Natural killer cell (primary cell): Measurements from ENCODE around the gene METTL1. TPM values are rescaled to one million over a fixed set of nuclear protein-coding genes. Genes with fewer than 3 reads are reported as not detected.

Experiments used
- ATAC-seq, 3 donors: fragments of 150-1000 bp in 2 of 3; fragments of 200-7000 bp in 1 of 3; cut with Tn5 transposase; 1 replicate in 1 of 3; 2 replicates in 2 of 3; pipeline ENCODE4 v1.10.0; 2021; ENCODE audit warnings: mild to moderate bottlenecking in 2 of 3, moderate library complexity in 2 of 3
- DNase-seq, 2 donors: peaks; one replicate each; pipeline versions ENCODE4 v3.0.0 to v3.0.0-alpha.2; 2013 to 2021; ENCODE audit warnings: mixed read lengths in 1 of 2
- H3K27ac ChIP-seq: one replicate; pipeline ENCODE4 v1.5.1; 2013; ENCODE audit warnings: mild to moderate bottlenecking, low read length
- H3K27me3 ChIP-seq: one replicate; pipeline ENCODE4 v1.6.1; 2013; ENCODE audit warnings: low read length; ENCODE audit not compliant: control insufficient read depth, insufficient read depth
- H3K36me3 ChIP-seq: one replicate; pipeline ENCODE4 v1.6.1; 2013; ENCODE audit warnings: low read length; ENCODE audit not compliant: control insufficient read depth, insufficient read depth
- H3K4me1 ChIP-seq: one replicate; pipeline ENCODE4 v1.6.1; 2013; ENCODE audit warnings: low read length; ENCODE audit not compliant: control insufficient read depth, insufficient read depth
- H3K4me3 ChIP-seq: one replicate; pipeline ENCODE4 v1.5.1; 2013; ENCODE audit warnings: low read length
- H3K9me3 ChIP-seq: one replicate; pipeline ENCODE4 v1.6.1; 2013; ENCODE audit warnings: low read length; ENCODE audit not compliant: control insufficient read depth, insufficient read depth
- H3K27ac Mint-ChIP-seq, 2 donors: one replicate each; pipeline ENCODE4 v1.8.0; 2022; ENCODE audit warnings: mild to moderate bottlenecking in 2 of 2, mixed read lengths in 2 of 2, moderate library complexity in 1 of 2
- H3K27me3 Mint-ChIP-seq, 2 donors: one replicate each; pipeline ENCODE4 v1.8.0; 2022; ENCODE audit warnings: low read depth in 2 of 2, mixed read lengths in 2 of 2
- H3K36me3 Mint-ChIP-seq: one replicate; pipeline ENCODE4 v1.8.0; 2022; ENCODE audit warnings: mixed read lengths
- H3K4me1 Mint-ChIP-seq, 2 donors: one replicate each; pipeline ENCODE4 v1.8.0; 2022; ENCODE audit warnings: mixed read lengths in 2 of 2
- H3K4me3 Mint-ChIP-seq: one replicate; pipeline ENCODE4 v1.8.0; 2022; ENCODE audit warnings: mild to moderate bottlenecking, moderate library complexity, mixed read lengths
- H3K9me3 Mint-ChIP-seq, 2 donors: one replicate each; pipeline ENCODE4 v1.8.0; 2022; ENCODE audit warnings: mixed read lengths in 2 of 2
- CTCF ChIP-seq: fragments of 200-600 bp; IDR thresholded peaks from one replicate; pipeline ENCODE4 v1.8.0; 2022; ENCODE audit warnings: antibody characterized with exemption
- WGBS: methylation state at CpG from one replicate; pipeline ENCODE4 v1.1.7; 2013; ENCODE audit warnings: missing lambda C conversion rate; ENCODE audit not compliant: insufficient coverage; 5-methylcytosine and 5-hydroxymethylcytosine counted together
- intact Hi-C: fragments of 100-400 bp; cut with micrococcal nuclease; formaldehyde crosslinking; loops from one replicate; pipeline ENCODE4 v1.14.2; 2022
- total RNA-seq, 4 donors: library from RNA; stranded (reverse); fragments of 120-200 nt in 1 of 4; gene quantifications; one replicate each; pipeline versions ENCODE4 v1.2.3 to v1.2.4, GENCODE V29; 2013 to 2022

Gene METTL1
- total RNA-seq, 3 donors from 2014 or later (not counting 1 experiment from before 2014, with no cell fraction given): 8.0 to 12.5 (median 8.8) TPM

DNA sequence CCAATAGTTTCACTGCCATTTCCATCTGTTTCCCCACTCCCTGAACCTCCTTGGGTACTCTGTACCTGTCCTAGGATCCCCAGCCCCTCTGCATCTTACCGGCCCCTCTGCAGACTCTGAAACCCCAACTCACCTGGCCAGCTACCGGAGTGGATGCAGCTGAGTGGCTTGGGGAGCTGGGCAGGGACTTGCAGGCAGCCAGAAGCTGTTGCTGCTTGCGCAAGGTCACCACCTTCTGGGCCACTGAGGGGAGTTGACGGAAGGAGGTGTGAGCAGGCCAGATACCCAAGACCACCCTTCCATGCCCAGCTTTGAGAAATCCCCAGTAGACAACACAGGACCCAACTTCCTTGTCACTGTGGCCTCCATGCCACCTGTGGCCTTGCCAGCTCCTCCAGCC lies 39.6 kb downstream of the METTL1 start:
- no peak for TF ChIP-seq CTCF
- Histone ChIP-seq H3K27ac (no peak overlapping the region), H3K27me3 (no peaks in the 10 kb centered on the region), H3K9me3 (no peaks in the 10 kb centered on the region), H3K36me3 (peaks cover 86% of the 10 kb centered on the region), H3K4me3 (no peak overlapping the region), H3K4me1 (no peaks in the 10 kb centered on the region)
- Mint-ChIP-seq H3K9me3 (no peaks in the 10 kb centered on the region), H3K27me3 (no peaks in the 10 kb centered on the region), H3K27ac (no peak overlapping the region), H3K4me1 (peaks cover 18 to 29% of the 10 kb centered on the region in 2 donors), H3K4me3 (no peak overlapping the region), H3K36me3 (peaks cover 7% of the 10 kb centered on the region)
- ATAC-seq (no peak), DNase-seq (no peak)
- WGBS: 98% methylated on average over 4 of the region's 4 CpGs
- intact Hi-C loops: no loop called here

DNA sequence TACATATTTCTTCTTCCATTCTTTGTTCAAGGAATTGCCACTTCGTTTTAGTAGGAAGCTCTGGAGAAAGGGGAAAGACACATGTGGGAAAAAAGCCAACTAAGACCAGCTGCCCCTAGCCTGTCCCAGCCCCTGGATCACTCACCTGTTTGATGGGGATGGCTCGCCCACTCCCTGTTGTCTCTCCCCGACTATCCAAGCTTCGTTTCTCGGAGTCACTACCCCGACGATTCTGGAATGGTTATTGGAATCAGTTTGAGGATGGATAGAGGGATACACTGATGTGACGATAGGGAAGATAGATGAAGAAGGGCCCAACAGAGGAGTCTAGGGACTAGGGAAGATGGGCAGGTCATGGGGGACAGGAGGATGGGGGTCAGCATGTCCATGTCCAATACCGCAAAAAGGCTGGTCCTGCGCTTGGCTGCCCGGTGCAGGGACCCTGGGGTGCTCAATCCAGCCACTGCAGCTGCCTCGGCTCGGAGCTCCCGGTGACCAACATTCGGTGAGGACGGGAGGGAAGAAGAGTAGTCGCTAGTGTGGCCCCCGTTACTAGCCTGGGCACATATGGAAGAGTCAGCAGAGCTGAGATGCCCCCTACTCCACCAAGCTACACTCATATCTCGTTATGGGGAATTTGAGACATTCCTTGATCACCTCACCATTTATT lies 40.4 kb downstream of the METTL1 start:
- no peak for TF ChIP-seq CTCF
- H3K4me3 Mint-ChIP-seq: no peak overlapping the region
- peaks cover 7% of the 10 kb centered on the region for H3K36me3 Mint-ChIP-seq
- H3K27ac Mint-ChIP-seq: peak overlapping the region in 1 of 2 donors; percentile 32
- Histone ChIP-seq H3K27ac (no peak overlapping the region), H3K36me3 (peaks cover 85% of the 10 kb centered on the region), H3K9me3 (no peaks in the 10 kb centered on the region), H3K4me3 (no peak overlapping the region), H3K4me1 (no peaks in the 10 kb centered on the region), H3K27me3 (no peaks in the 10 kb centered on the region)
- peaks cover 13 to 23% of the 10 kb centered on the region in 2 donors for H3K4me1 Mint-ChIP-seq
- DNase-seq (no peak), ATAC-seq (no peak)
- H3K27me3 Mint-ChIP-seq: no peaks in the 10 kb centered on the region
- intact Hi-C loops: no loop called here
- WGBS: 97% methylated on average over 16 of the region's 19 CpGs
- H3K9me3 Mint-ChIP-seq: no peaks in the 10 kb centered on the region

DNA sequence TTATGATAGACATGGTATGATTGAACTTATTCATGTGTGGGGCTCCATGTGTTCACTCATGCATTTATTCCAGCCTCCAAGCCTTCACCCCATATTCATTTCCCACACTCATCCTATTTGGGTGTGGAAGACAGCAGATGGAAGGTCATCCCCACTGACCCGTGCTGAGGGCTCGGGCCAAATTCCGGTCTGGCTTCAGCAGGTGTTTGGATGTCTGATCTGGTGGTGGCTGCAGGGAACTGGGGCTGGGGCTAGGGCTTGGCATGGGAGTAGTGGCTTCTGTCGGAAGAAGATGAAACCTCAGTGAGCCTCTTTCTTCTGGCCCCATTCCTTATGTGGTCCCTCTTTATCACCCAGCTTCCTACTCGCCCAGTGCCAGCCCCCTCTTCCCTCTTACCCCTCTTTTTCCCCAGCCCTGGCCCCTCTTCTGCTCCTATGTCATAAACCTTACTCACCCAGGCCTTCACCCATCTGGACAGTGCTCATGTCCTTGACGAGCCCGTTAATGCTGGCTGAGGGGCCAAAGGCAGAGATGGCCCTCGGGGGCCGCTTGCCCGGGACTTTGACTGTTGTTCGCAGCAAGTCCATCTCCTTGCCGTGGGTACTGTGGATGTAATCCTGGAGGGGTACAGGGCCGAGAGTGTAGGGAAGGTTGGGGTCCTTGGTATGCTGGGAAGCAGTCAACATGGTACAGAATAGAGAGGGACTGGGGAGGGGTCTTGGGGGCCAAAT lies 41.4 kb downstream of the METTL1 start:
- Mint-ChIP-seq H3K27ac (peak overlapping the region in 1 of 2 donors; percentile 32), H3K4me1 (peaks cover 10 to 22% of the 10 kb centered on the region in 2 donors), H3K9me3 (no peaks in the 10 kb centered on the region), H3K27me3 (no peaks in the 10 kb centered on the region), H3K4me3 (no peak overlapping the region), H3K36me3 (peaks cover 7% of the 10 kb centered on the region)
- intact Hi-C loops: no loop called here
- 97% methylated on average over 13 of the region's 13 CpGs for WGBS
- H3K36me3 ChIP-seq: peaks cover 86% of the 10 kb centered on the region
- no peak for TF ChIP-seq CTCF
- no peaks in the 10 kb centered on the region for H3K4me1 ChIP-seq
- no peak overlapping the region for H3K27ac ChIP-seq
- H3K27me3 ChIP-seq: no peaks in the 10 kb centered on the region
- no peak overlapping the region for H3K4me3 ChIP-seq
- H3K9me3 ChIP-seq: no peaks in the 10 kb centered on the region
- ATAC-seq (no peak), DNase-seq (no peak)
